ENCODE data around the gene TPX2. TPM values are rescaled to one million over a fixed set of nuclear protein-coding genes. Genes with fewer than 3 reads are reported as not detected.

TPX2 gene
- polyA plus RNA-seq, 2 of the 4 experiments (the other 2 are of a cell fraction) = 92.9 TPM

DNA sequence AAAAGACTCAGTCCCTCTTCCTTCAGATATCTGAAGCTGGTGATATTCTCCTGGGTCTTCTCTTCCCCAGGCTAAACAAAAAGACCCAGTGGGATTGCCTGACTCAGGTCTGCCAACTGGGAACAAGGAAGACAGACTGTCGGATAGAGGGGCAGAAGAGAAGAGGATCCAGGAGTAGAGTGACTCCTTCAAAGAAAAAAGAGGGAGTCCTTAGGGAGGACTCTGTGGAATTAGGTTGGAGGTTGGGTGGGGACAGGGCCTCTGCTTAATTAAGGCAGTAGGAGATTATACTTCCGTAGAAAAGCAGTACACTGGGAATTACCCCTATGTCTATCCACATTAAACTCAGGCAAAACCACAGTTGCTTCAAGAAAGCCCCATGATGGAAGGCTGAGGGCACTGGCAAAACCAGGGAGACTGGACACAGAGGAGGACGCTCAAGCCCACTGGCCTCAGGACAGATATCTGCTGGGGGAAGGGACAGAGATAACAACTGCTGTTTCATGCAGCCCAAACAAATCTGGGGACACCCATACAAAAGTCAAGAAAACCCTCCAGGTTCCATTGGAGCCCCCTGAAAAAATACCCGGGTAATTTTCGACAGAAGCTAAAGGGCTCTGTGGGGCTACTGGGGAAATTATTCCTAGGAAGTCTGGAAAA, 22.1 kb upstream of the TPX2 start:
- DNase-seq (ENCODE audit: low read depth in 1 of 2, low spot score in 1 of 2) (no peak), FAIRE-seq (no peak), ATAC-seq (no peak)
- CTCF ChIA-PET = interaction anchor here (0.8 to 14.7 kb wide), 5 partner anchors 17 to 154 kb away, joined by 3 to 489 read pairs (median 8); no protein-coding TSS in a partner anchor
- no peaks in the 10 kb centered on the region for H3K9me3 ChIP-seq
- H3K4me3 ChIP-seq = peak overlapping the region; percentile 68
- WGBS (ENCODE audit: missing lambda C conversion rate) = 72% methylated on average over 5 of the region's 5 CpGs
- TF ChIP-seq CBX2 (IDR thresholded peaks at IDR 0.05; ENCODE audit: borderline replicate concordance, low read depth) = no peak
- H3K27ac ChIP-seq = peak overlapping the region; percentile 95 to 96
- peak overlapping the region; percentile 80 for H3K4me2 ChIP-seq
- POLR2A ChIA-PET = interaction anchor here (1.0 to 5.4 kb wide), 4 partner anchors 11 to 124 kb away, joined by 5 to 30 read pairs (median 6); no protein-coding TSS in a partner anchor
- peaks cover 74% of the 10 kb centered on the region for H3K4me1 ChIP-seq

DNA sequence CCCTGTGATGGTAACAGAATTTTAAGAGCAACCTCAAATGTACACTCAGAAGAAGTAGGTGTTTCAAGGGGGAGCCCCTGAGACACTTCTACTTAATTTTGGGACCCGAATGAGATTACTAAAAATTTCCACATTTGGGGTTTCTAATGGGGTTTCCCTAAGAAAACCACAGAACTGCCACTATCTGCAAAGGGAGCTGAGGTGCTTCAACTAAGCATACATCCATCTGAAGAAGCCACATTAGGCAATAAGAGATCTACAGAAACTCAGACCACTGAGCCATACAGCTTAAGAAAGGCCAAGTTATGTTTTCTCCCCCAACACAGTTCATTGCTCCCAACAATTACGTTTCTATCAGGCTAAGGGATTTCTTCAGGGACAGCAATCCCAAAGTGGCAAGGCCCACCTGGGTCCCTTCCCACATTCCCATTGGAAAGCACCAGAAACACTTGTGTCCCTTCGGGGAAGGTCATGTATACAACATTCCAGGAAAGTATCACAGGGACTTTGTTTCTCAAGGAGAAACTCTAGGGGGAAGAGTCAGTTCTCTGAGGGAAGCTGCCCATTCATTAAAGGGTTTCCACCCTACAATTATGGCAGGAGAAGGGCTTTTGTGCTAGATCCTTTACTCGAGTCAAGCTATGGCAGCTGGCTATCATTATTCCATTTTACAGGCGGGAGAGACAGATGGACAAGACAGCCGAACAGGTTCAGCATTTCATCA, 21.4 kb upstream of the TPX2 start:
- peak overlapping the region; percentile 68 for H3K4me3 ChIP-seq
- H3K4me2 ChIP-seq = peak overlapping the region; percentile 80
- TF ChIP-seq NR3C1 (IDR thresholded peaks at IDR 0.05) (no peak), EHMT2 (IDR thresholded peaks at IDR 0.05; ENCODE audit: low read depth) (no peak), HOXB13 (CRISPR knock-in tag; IDR thresholded peaks at IDR 0.05; ENCODE audit: low read depth) (0 out of 2 replicates have a peak, but pooled peaks have one; percentile 31), RFX5 (IDR thresholded peaks at IDR 0.05) (no peak), KDM5A (IDR thresholded peaks at IDR 0.05) (no peak), POLR2AphosphoS2 (conservative IDR thresholded peaks at IDR 0.05; ENCODE audit: low read length) (no peak), RAD21 (conservative IDR thresholded peaks at IDR 0.05 in 1 of 2, IDR thresholded peaks at IDR 0.05 in 1 of 2) (no peak)
- TF ChIP-seq, protein P1, sequence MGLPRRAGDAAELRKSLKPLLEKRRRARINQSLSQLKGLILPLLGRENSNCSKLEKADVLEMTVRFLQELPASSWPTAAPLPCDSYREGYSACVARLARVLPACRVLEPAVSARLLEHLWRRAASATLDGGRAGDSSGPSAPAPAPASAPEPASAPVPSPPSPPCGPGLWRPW (IDR thresholded peaks at IDR 0.05) = no peak
- ATAC-seq (no peak), FAIRE-seq (no peak), DNase-seq (ENCODE audit: low read depth in 1 of 2, low spot score in 1 of 2) (no peak)
- peaks cover 68% of the 10 kb centered on the region for H3K4me1 ChIP-seq
- H3K27ac ChIP-seq = peak overlapping the region; percentile 95 to 96
- WGBS (ENCODE audit: missing lambda C conversion rate) = 68% methylated on average over 6 of the region's 6 CpGs
- CTCF ChIA-PET = interaction anchor here (0.7 to 14.7 kb wide), 6 partner anchors 18 to 155 kb away, joined by 3 to 489 read pairs (median 6); no protein-coding TSS in a partner anchor
- POLR2A ChIA-PET = interaction anchor here (1.0 to 5.4 kb wide), 4 partner anchors 12 to 124 kb away, joined by 5 to 30 read pairs (median 6); no protein-coding TSS in a partner anchor
- no peaks in the 10 kb centered on the region for H3K9me3 ChIP-seq

DNA sequence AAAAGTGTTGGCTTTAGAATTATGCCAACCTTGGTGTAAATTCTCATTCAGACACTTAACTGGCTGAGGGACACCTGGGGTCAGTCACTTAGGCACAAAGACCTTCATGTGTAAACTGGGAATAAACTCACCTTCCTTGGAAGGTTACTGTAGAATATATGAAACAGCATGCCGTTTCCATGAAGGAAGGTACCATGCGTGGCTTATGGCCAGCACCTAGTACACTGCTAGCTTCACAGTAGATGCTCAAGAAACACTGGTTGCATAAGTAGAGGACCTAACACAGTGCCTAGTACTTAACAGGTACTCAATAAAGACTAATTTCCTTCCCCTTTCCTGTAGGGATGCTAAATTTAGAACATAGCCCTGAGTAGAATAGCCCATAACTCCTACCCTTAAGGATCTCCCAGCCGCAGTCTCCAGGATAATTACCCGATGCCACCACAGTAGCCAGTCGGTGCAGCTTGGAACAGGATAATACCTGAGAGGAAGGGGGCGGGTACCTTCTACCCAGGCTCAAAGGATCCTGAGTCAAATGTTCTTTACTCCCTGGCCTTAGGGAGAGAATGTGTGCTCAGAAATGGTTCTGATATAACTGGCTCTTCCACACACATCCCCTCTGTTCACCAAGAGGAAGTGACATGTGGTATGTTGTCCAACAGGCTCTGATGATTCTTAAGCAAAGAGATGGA, 20.0 kb upstream of the TPX2 start:
- ChIA-PET POLR2A (interaction anchor here (0.7 to 5.5 kb wide), 6 partner anchors 11 to 57 kb away, joined by 3 to 90 read pairs (median 10); no protein-coding TSS in a partner anchor), CTCF (interaction anchor here (1.3 to 14.7 kb wide), 7 partner anchors 9 to 107 kb away, joined by 3 to 489 read pairs (median 18); no protein-coding TSS in a partner anchor)
- no peak for DNase-seq (ENCODE audit: low read depth in 1 of 2, low spot score in 1 of 2)
- 24% methylated on average over 6 of the region's 6 CpGs for WGBS (ENCODE audit: missing lambda C conversion rate)
- FAIRE-seq = no peak
- Histone ChIP-seq H3K4me2 (peak overlapping the region; percentile 80), H3K9me3 (no peaks in the 10 kb centered on the region), H3K4me1 (peaks cover 54% of the 10 kb centered on the region), H3K27ac (peak overlapping the region; percentile 95 to 96), H3K4me3 (peak overlapping the region; percentile 68)
- TF ChIP-seq RNF2 (IDR thresholded peaks at IDR 0.05; ENCODE audit: borderline replicate concordance, low read depth) (no peak), HEYL (CRISPR knock-in tag; IDR thresholded peaks at IDR 0.05) (peak; percentile 58; the same call in 1 of the 2 replicates), POLR2AphosphoS2 (conservative IDR thresholded peaks at IDR 0.05; ENCODE audit: low read length) (0 out of 2 replicates have a peak, but pooled peaks have one; percentile 42), HOXA7 (CRISPR knock-in tag; IDR thresholded peaks at IDR 0.05) (no peak), TP53 (CRISPR knock-in tag; IDR thresholded peaks at IDR 0.05) (0 out of 2 replicates have a peak, but pooled peaks have one; percentile 42)
- TF ChIP-seq, protein P2, sequence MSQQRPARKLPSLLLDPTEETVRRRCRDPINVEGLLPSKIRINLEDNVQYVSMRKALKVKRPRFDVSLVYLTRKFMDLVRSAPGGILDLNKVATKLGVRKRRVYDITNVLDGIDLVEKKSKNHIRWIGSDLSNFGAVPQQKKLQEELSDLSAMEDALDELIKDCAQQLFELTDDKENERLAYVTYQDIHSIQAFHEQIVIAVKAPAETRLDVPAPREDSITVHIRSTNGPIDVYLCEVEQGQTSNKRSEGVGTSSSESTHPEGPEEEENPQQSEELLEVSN (IDR thresholded peaks at IDR 0.05; ENCODE audit: borderline replicate concordance, low read depth) = no peak
- no peak for ATAC-seq
